HCT116 (cell line): ENCODE data around the gene FBXL3.

ENCODE experiments used
- CEBPB ChIP-seq: IDR thresholded peaks from 2 replicates; pipeline ENCODE4 v1.6.1; 2012; ENCODE audit warnings: low read depth
- EZH2 ChIP-seq: fragments of 200-600 bp; sonication (generic); IDR thresholded peaks from 2 replicates; pipeline ENCODE4 v1.6.1; 2017; ENCODE audit warnings: antibody characterized with exemption, mixed run types
- EZH2phosphoT487 ChIP-seq: fragments of 200-600 bp; IDR thresholded peaks from 2 replicates; pipeline ENCODE4 v1.6.1; 2018; ENCODE audit warnings: antibody characterized with exemption, borderline replicate concordance
- JUND ChIP-seq: IDR thresholded peaks from 2 replicates; pipeline ENCODE4 v1.6.1; 2012
- POLR2A ChIP-seq: IDR thresholded peaks from 2 replicates; pipeline ENCODE4 v1.7.0; 2011; ENCODE audit warnings: borderline replicate concordance; ENCODE audit not compliant: insufficient read depth, insufficient read length; ENCODE audit errors: extremely low read depth
- POLR2AphosphoS5 ChIP-seq: IDR thresholded peaks from 2 replicates; pipeline ENCODE4 v1.6.1; 2011; ENCODE audit warnings: mild to moderate bottlenecking, low read depth, low read length, moderate library complexity
- RAD21 ChIP-seq: IDR thresholded peaks from 2 replicates; pipeline ENCODE4 v1.6.1; 2012; ENCODE audit warnings: low read depth, mild to moderate bottlenecking
- SIN3A ChIP-seq: IDR thresholded peaks from 2 replicates; pipeline ENCODE4 v1.6.1; 2012; ENCODE audit warnings: low read depth
- YY1 ChIP-seq: IDR thresholded peaks from 2 replicates; pipeline ENCODE4 v1.6.1; 2011; ENCODE audit warnings: low read length, low read depth, moderate library complexity, mild to moderate bottlenecking; ENCODE audit not compliant: insufficient replicate concordance; ENCODE audit errors: extremely low read depth
- ZFX ChIP-seq: fragments of 450-650 bp; IDR thresholded peaks from 2 replicates; pipeline ENCODE4 v1.6.1; 2017
- ZNF274 ChIP-seq: fragments of 200-500 bp; sonication (Bioruptor generic); IDR thresholded peaks from 2 replicates; pipeline ENCODE4 v1.6.1; 2014; ENCODE audit warnings: mild to moderate bottlenecking, low read depth, low read length, inconsistent platforms
- TF ChIP-seq, protein P1 (sequence below), 3 experiments: fragments of 200-600 bp in 1 of 3; sonication (generic) in 1 of 3; IDR thresholded peaks in 2 of 3; conservative IDR thresholded peaks in 1 of 3; 2 replicates each; pipeline ENCODE4 v1.5.1; 2012 to 2017; ENCODE audit warnings: low read depth in 2 of 3, low read length in 2 of 3, antibody characterized with exemption in 1 of 3, borderline replicate concordance in 1 of 3, control low read depth in 1 of 3, mild to moderate bottlenecking in 1 of 3, mixed read lengths in 1 of 3, mixed run types in 1 of 3, moderate library complexity in 1 of 3; ENCODE audit not compliant: insufficient read depth in 1 of 3
- TF ChIP-seq, protein P2 (sequence below): IDR thresholded peaks from 2 replicates; pipeline ENCODE4 v1.6.1; 2012
- TF ChIP-seq, protein P3 (sequence below): IDR thresholded peaks from 2 replicates; pipeline ENCODE4 v1.6.1; 2012; ENCODE audit warnings: low read depth

DNA sequence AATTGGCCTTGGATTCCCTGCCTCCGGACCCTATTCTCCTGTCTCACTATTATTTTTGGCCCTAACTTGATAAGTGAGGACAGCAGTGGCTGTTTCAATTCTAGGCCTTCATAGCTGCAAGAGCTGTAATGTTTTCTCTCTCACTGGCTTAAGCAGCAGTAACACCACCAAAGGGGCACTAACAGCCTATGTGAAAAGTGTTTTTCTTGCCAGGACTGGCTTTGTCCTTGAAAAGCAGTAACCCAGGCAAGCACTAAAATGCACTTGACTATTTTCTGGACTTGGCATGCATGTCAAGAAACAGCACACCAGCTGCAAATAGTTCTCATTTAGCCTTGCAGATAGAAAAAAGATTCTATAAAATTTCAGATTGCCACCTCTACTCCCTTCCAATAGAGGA lies 9.3 kb upstream of the FBXL3 start:
- TF ChIP-seq, protein P1, sequence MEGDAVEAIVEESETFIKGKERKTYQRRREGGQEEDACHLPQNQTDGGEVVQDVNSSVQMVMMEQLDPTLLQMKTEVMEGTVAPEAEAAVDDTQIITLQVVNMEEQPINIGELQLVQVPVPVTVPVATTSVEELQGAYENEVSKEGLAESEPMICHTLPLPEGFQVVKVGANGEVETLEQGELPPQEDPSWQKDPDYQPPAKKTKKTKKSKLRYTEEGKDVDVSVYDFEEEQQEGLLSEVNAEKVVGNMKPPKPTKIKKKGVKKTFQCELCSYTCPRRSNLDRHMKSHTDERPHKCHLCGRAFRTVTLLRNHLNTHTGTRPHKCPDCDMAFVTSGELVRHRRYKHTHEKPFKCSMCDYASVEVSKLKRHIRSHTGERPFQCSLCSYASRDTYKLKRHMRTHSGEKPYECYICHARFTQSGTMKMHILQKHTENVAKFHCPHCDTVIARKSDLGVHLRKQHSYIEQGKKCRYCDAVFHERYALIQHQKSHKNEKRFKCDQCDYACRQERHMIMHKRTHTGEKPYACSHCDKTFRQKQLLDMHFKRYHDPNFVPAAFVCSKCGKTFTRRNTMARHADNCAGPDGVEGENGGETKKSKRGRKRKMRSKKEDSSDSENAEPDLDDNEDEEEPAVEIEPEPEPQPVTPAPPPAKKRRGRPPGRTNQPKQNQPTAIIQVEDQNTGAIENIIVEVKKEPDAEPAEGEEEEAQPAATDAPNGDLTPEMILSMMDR (IDR thresholded peaks at IDR 0.05 in 2 of 3, conservative IDR thresholded peaks at IDR 0.05 in 1 of 3; ENCODE audit: borderline replicate concordance in 1 of 3, insufficient read depth in 1 of 3, low read depth in 2 of 3, low read length in 2 of 3): no peak
- TF ChIP-seq EZH2phosphoT487: no peak
- no peak for TF ChIP-seq YY1
- no peak for TF ChIP-seq POLR2A
- TF ChIP-seq, protein P2, sequence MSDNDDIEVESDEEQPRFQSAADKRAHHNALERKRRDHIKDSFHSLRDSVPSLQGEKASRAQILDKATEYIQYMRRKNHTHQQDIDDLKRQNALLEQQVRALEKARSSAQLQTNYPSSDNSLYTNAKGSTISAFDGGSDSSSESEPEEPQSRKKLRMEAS: no peak
- TF ChIP-seq ZNF274: no peak
- no peak for TF ChIP-seq RAD21
- TF ChIP-seq, protein P3, sequence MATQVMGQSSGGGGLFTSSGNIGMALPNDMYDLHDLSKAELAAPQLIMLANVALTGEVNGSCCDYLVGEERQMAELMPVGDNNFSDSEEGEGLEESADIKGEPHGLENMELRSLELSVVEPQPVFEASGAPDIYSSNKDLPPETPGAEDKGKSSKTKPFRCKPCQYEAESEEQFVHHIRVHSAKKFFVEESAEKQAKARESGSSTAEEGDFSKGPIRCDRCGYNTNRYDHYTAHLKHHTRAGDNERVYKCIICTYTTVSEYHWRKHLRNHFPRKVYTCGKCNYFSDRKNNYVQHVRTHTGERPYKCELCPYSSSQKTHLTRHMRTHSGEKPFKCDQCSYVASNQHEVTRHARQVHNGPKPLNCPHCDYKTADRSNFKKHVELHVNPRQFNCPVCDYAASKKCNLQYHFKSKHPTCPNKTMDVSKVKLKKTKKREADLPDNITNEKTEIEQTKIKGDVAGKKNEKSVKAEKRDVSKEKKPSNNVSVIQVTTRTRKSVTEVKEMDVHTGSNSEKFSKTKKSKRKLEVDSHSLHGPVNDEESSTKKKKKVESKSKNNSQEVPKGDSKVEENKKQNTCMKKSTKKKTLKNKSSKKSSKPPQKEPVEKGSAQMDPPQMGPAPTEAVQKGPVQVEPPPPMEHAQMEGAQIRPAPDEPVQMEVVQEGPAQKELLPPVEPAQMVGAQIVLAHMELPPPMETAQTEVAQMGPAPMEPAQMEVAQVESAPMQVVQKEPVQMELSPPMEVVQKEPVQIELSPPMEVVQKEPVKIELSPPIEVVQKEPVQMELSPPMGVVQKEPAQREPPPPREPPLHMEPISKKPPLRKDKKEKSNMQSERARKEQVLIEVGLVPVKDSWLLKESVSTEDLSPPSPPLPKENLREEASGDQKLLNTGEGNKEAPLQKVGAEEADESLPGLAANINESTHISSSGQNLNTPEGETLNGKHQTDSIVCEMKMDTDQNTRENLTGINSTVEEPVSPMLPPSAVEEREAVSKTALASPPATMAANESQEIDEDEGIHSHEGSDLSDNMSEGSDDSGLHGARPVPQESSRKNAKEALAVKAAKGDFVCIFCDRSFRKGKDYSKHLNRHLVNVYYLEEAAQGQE: no peak
- no peak for TF ChIP-seq POLR2AphosphoS5
- no peak for TF ChIP-seq ZFX
- no peak for TF ChIP-seq SIN3A
- no peak for TF ChIP-seq EZH2
- no peak for TF ChIP-seq JUND
- TF ChIP-seq CEBPB: no peak
